BE2C (cell line): ENCODE results near the gene ITIH1.

Experiments
- DNase-seq: peaks from one replicate; pipeline ENCODE4 v3.0.0-alpha.2; 2020
- H3K27me3 ChIP-seq: fragments of 250-450 bp; sonication (Bioruptor Pico); 2 replicates; pipeline ENCODE4 v1.5.1; 2020; ENCODE audit warnings: mild to moderate bottlenecking
- H3K36me3 ChIP-seq: fragments of 250-450 bp; sonication (Bioruptor Pico); 2 replicates; pipeline ENCODE4 v1.5.1; 2020; ENCODE audit warnings: mild to moderate bottlenecking
- H3K4me1 ChIP-seq: fragments of 250-450 bp; sonication (Bioruptor Pico); 2 replicates; pipeline ENCODE4 v1.5.1; 2020
- H3K4me3 ChIP-seq: 2 replicates; pipeline ENCODE4 v1.5.1; 2011; ENCODE audit warnings: low read depth, low read length
- H3K9me3 ChIP-seq: fragments of 250-450 bp; sonication (Bioruptor Pico); 2 replicates; pipeline ENCODE4 v1.5.1; 2020
- CTCF ChIP-seq: IDR thresholded peaks from 2 replicates; pipeline ENCODE4 v1.5.1; 2012; ENCODE audit warnings: mild to moderate bottlenecking, low read depth, low read length

The ITIH1 gene

DNA sequence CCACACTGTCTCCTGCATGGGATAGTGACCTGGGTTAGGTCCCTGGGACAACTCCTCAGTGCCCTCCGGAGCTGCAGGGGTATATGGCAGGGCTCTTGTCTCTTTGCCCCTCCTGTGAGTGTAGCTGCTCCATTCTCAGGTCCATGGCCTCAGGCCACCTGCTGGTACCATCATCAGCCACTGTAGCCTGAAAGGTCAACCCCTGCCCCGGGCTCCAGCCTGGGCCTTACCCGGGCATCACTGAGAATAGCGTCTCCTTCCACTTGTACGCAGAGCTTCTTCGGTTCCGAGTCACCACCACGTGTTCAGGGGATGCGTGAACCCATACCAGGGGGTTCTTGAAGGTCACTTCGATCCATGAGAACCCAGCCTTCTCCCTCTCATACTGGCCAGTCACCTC lies 39.3 kb downstream of the ITIH1 start:
- DNase-seq: no peak
- no peak overlapping the region for H3K4me3 ChIP-seq
- H3K9me3 ChIP-seq: no peaks in the 10 kb centered on the region
- no peaks in the 10 kb centered on the region for H3K36me3 ChIP-seq
- no peaks in the 10 kb centered on the region for H3K27me3 ChIP-seq
- H3K4me1 ChIP-seq: no peaks in the 10 kb centered on the region
- TF ChIP-seq CTCF: no peak

DNA sequence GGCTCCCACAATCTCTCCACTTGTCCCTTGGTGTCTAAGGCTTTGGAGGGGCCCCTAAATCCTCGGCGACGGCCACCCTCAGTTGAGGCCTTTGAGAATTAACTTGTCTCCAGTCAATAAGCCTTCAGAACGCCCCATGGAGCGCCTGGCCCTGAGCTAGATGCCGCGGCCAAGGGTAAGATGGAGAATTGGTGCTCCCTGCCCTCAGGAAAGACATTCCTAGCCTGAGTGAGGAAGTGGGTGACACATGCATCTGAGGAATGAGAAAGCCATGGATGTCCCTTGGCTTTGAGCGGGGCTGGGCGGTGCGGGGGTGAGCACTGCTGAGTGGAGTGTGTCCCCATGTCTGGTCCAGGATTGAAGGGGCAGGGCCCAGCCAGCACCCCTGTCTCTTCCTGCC lies 39.8 kb downstream of the ITIH1 start:
- TF ChIP-seq CTCF: no peak
- Histone ChIP-seq H3K27me3 (no peaks in the 10 kb centered on the region), H3K9me3 (no peaks in the 10 kb centered on the region), H3K4me3 (no peak overlapping the region), H3K36me3 (no peaks in the 10 kb centered on the region), H3K4me1 (no peaks in the 10 kb centered on the region)
- DNase-seq: no peak

GRCh38 chr3:52817860-52818259 lies 40.5 kb downstream of the ITIH1 start:
- DNase-seq: no peak
- no peak for TF ChIP-seq CTCF
- Histone ChIP-seq H3K27me3 (no peaks in the 10 kb centered on the region), H3K4me3 (no peak overlapping the region), H3K36me3 (no peaks in the 10 kb centered on the region), H3K9me3 (no peaks in the 10 kb centered on the region), H3K4me1 (no peaks in the 10 kb centered on the region)

DNA sequence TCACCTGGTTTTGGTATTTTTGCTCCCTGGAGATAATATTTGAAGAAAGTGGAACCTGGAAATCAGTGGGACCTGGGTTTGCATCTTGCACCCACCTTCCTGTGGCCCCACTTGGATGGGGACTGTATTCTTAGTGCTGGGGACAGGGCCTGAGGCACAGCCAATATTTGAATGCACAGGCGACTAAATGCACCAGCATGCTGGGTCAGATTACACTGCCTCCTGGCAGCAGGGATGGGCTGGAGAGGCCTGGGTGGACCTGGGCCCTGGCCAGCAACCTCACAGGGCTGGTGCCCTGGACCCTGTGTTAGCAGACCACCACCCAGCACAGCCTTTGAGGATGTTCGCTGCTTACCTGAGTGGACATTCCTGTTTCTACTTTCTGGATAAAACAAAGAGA lies 42.5 kb downstream of the ITIH1 start:
- no peaks in the 10 kb centered on the region for H3K27me3 ChIP-seq
- TF ChIP-seq CTCF: no peak
- H3K9me3 ChIP-seq: no peaks in the 10 kb centered on the region
- no peaks in the 10 kb centered on the region for H3K36me3 ChIP-seq
- H3K4me3 ChIP-seq: no peak overlapping the region
- DNase-seq: no peak
- no peaks in the 10 kb centered on the region for H3K4me1 ChIP-seq

GRCh38 chr3:52820736-52821135 lies 43.3 kb downstream of the ITIH1 start:
- Histone ChIP-seq H3K27me3 (no peaks in the 10 kb centered on the region), H3K4me3 (no peak overlapping the region), H3K36me3 (no peaks in the 10 kb centered on the region), H3K9me3 (no peaks in the 10 kb centered on the region), H3K4me1 (no peaks in the 10 kb centered on the region)
- TF ChIP-seq CTCF: peak; percentile 57
- DNase-seq: peak; percentile 23

DNA sequence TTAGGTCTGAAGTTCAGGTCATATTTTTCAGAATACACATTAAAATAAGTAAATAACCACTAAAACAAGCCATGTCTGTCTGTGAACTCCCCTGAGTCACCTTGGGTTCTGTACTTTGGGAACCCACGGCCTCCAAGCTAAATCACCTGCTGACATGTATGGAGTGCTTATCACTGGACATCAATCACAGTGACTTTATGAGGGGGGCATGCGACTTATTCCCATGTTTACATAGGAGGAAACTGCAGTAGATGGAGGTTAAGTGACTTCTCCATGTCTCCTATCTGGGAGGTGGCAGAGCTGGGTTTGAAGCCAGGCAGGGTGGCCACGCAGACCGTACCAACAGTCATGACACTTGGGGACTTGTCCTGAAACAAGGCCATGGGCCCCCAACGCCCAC lies 45.0 kb downstream of the ITIH1 start:
- H3K27me3 ChIP-seq: no peaks in the 10 kb centered on the region
- TF ChIP-seq CTCF: no peak
- no peaks in the 10 kb centered on the region for H3K4me1 ChIP-seq
- H3K4me3 ChIP-seq: no peak overlapping the region
- DNase-seq: no peak
- no peaks in the 10 kb centered on the region for H3K36me3 ChIP-seq
- H3K9me3 ChIP-seq: no peaks in the 10 kb centered on the region
